ENCODE data around the gene HSPA12A.

The HSPA12A gene

DNA sequence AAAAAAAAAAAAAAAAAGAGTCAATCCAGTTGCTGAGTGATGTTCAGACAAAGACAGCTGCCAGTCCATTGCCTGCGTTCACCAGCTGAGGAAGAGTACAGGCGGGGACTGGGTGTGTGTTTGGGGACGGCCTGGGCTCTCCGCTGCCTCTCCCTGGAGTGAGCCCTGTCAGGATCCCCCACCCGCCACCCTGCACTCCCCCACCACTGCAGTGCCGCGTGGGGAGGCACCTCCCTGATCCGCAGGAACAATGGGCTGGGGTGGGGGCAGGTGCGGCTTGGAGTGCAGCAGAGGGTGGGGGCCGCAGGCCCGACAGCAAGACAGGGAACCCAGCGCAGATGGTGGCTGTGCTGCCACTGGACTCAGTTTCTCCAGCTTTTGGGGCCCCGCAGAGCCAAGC lies 1.4 kb downstream of the HSPA12A start:
- no peak for DNase-seq

GRCh38 chr10:116738339-116738738 lies 4.0 kb downstream of the HSPA12A start:
- no peak for DNase-seq

- no peak for DNase-seq
These were observed 4.6 kb downstream of the HSPA12A start for GRCh38 chr10:116737627-116738327.

GRCh38 chr10:116733566-116733965 lies 8.8 kb downstream of the HSPA12A start:
- DNase-seq: no peak

GRCh38 chr10:116732573-116732972 lies 9.8 kb downstream of the HSPA12A start:
- DNase-seq: no peak

DNA sequence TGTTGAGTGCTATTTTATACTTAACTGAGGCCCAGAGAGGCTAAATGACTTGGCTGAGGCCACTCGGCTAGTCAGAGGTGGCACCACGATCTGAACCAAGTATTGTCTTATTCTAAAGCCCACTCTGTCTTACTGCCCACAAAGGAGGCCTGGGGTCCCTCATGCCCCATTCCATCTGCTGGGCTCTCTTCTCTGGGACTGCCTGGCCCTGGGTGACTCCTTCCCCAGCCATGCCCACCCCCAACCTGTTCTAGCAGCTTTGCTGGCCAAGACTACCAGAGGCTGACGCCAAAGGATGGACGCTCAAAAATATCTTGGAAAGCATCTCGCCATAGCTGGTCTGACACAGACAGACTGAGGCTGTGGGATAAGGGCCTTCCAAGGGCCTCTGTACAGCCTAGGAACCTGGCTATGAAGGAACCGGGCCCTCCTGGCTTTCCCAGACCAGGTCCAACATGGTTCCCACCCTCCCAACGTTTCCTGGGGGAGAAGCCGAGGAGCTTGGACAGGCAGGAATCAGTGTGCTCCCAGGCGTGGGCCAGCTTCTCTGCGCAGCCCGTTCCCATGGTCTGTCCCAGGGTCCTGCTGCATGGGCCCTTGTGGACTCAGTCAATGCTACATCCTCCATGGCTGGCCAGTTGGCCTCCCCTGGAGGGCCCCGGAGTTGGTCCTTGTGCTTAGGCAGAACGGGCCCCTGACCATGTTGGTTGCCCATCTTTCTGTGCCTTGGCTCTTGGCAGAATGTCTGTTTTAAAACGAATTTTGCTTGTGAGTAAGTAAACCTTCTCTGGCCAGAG lies 11.7 kb downstream of the HSPA12A start:
- no peak for DNase-seq

DNA sequence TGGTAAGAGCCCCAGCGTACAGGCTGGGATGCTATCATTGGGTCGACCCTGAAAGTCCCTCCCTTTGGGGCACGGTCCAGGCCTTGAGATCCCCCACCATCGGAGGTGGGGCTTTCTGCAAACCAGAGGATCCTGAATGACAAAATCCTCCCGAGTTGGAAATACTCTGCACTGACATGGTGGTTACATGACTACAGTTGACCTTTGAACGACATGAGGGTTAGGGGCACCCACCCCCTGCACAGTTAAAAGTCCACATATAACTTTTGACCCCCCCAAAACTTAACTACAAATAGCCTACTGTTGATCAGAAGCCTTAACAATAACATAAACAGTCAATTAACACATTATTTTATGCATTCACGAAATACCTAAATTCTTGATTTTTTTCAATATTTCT lies 13.1 kb downstream of the HSPA12A start:
- DNase-seq: no peak

GRCh38 chr10:116728526-116729096 lies 13.8 kb downstream of the HSPA12A start:
- no peak for DNase-seq

DNA sequence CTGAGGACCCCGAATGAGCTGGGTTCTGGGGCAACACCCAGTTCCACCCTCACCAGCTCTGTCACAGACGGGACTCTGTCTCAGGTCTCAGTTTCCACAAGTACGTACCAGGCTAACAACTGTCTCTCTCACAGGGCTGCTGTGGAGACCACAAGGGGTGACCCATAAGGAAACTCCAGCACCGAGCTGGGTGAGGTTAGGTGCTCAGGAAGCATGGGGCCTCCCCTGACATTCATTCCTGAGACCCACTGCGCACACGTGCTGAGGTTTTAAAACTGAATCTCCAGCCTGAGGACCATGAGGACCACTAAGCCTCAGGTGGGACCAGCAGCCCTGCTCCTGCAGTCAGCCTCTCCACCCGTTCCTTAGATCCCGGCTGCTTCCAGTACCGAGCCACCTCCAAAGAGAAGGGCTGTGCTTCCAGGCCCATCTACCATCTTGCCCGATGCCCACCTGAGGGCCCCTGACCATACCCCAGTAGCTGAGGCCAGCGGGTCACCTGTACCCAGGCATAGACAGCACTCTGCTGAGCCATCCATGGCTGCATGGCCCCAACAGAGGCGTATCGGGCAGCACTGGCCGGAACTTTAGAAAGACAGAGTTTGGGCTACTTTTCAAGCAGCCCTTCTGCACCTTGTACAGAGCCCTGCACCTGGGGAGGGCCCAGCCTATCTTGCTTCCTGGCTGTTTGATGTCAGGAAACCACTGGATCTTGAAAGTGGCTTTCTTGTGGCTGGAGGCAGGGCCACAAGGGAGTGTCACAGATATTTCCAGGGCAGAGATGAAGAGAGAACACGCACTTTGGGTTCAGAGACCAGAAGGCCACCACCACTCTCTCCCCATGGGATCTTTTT lies 18.7 kb downstream of the HSPA12A start:
- DNase-seq: no peak

DNA sequence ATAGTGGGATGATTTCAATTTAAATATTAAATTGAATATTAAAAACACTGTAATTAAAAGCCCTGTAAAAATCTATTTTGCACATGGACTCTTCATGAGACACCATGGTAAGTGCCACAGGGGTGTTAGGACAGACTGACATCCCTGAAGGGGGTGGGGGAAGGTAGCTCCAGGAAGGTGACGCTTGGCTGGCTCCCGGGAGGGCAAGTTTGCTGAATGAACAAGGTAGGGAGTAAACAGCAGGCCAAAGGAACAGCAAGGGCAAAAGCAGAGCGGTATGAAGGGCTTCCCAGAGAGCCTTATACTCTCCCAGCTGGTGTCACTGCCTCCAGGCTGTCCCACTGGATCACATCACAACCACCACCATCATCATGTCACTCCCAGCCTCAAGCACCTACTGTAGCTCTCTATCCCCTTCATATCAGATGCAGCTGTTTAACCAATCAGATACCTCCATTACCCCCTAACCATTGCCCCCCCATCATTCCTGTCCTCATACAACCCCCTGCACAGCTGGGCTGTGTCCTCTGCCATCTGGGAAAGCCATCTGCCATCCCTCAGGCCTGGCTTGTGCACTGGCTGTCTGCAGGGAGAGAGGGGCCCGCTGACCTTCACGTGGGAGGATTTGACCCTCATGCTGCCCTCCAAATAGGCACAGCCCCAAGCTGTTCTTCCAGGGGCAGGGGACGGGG lies 19.5 kb downstream of the HSPA12A start:
- no peak for DNase-seq

GRCh38 chr10:116721547-116722392 lies 20.6 kb downstream of the HSPA12A start:
- DNase-seq: no peak

DNA sequence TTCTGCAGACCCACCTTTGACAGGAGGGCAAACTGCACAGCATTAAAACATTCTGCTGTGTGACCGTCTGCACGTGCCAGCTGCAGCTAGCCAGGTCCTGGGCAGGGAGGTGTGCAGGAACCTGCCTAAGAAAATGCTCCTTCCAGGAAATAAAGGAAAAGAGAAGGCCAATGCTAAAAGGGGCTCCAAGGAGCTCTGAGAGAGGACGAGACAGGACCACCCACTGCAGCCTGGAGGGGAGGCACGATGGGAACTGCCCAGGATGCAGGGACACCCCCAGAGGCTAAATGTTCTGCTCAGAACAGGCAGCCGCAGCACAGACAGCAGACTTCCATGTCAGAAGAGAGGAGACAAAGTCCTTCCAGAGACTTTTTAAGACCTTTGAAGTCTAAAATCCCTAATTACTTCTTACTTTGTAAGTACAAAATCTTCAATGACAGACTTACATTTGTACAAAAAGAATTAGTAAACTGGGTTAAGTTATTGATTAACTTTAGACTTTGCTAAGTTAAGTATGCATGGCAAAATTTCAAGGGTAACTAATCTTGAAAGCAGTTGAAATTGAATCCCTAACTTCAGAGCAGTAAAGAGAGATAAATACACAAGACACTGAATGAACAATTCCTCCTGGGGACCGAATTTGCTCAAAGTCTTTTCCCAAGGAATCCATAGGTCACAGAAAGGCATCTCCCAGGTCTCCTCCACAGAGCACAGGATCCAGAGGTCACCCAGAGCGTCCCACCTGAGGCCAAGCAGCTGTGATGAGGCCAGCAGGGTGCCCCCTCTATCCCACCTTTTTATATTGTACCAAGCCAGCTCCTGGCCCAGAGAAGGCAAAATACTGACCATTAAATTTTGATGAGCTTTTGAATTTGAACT lies 21.5 kb downstream of the HSPA12A start:
- no peak for DNase-seq

DNA sequence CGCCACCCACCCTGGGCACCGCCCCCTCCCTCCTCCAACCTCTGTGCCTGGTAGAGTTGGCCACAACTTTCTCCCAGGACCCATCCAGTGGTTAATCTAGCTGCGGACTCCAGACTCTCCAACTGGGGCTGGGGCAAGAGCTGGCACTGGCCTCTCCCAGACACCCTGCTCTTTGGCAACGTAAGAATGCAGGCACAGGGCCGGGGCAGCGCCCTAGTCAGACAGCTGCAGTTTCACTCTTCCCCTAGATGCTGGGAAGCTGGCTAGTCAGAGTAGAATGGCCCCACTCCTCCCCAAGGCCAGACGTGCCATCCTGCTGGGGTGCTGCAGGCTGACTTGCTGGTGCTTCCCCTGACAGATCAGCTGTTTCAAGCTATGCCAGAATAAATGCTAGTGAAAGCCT lies 22.1 kb downstream of the HSPA12A start:
- no peak for DNase-seq

GRCh38 chr10:116719804-116720203 lies 22.6 kb downstream of the HSPA12A start:
- no peak for DNase-seq

DNA sequence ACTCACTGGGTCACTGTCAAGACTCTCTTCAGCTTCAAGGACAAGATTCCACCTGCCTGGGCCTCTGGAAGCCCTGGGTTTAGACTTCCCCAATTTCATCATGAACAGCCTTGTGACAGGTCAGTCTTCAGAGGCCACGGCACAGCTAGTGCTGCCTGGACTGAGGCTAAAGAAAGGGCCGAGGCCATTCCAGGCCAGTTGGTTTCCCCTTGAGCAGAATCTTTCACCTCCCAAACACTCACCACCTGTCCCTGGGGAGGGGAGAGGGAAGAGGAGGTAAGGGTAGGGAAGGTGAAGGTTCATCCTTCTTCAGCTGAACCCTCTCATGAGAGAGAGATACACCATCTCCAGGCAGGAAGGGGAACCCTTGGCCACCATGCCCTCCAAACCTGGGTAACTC lies 24.3 kb downstream of the HSPA12A start:
- DNase-seq: no peak

GRCh38 chr10:116716381-116716780 lies 26.0 kb downstream of the HSPA12A start:
- no peak for DNase-seq

- DNase-seq: no peak
These were observed 26.5 kb downstream of the HSPA12A start for GRCh38 chr10:116715839-116716377.

DNA sequence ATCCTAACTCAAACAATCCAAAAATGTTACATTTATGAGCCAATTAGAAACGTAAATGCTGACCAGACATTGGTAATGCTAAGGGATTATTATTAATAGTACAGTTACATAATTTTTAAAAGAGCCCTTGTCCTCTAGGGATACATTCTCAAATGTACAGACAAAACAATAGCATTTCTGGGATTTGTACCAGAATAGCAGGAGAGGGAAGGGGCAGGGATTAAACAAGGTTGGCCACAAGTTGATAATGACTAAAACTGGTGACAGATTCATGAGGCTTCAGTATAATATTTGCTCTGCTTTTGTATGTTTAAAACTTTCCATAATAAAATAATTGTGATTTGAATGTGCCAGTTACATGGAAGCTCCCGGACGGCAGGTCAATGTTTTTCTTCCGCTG lies 27.0 kb downstream of the HSPA12A start:
- DNase-seq: no peak

- DNase-seq: no peak
These were observed 28.5 kb downstream of the HSPA12A start for GRCh38 chr10:116713846-116714245.

DNA sequence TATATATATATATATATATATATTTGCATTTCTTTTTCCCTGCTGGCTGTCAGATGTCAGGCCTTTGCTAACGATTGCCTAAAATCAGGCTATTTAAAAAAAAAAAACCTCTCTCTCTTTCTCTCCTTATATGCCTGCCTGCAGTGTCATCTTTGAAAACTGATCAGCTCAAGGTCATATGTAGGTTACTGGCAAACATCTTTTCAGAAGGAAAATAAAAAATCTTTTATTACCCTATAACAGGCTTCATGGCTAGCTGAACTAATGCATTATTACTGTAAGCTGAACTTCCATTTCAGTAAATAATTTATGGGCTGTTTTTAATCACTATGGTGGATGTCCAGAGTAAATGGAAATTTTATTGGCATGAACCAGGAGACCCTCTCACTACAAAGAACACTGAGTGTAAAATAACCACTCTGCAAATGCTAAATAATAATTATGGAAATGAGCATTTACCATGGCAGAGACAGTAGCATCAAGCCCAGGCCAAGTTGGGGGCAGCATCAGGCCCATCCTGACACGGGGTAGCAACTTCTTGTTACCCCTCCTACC lies 29.3 kb downstream of the HSPA12A start:
- DNase-seq: no peak

Measured in GF-D8 (cell line).